BJ (cell line): ENCODE data around the gene WDR46. TPM values are rescaled to one million over a fixed set of nuclear protein-coding genes. Genes with fewer than 3 reads are reported as not detected.

Experiments used
- CTCF ChIA-PET: fragments of 350-600 bp; formaldehyde crosslinking; extraction: SDS; loops from one replicate; lab custom pipeline; 2021; ENCODE audit warnings: antibody characterized with exemption, inconsistent platforms; lab: Yijun Ruan, JAX
- POLR2A ChIA-PET: fragments of 300-600 bp; sonication (Branson Sonifier 250); formaldehyde crosslinking; extraction: SDS; loops from one replicate; lab custom pipeline; 2021; ENCODE audit warnings: antibody characterized with exemption; lab: Charles Lee
- DNase-seq: peaks from one replicate; pipeline ENCODE4 v3.0.0-alpha.2; 2011; ENCODE audit warnings: low read depth
- H3K27me3 ChIP-seq: 2 replicates; pipeline ENCODE4 v1.6.0; 2011; ENCODE audit warnings: low read length; ENCODE audit not compliant: control insufficient read depth, insufficient read depth
- H3K36me3 ChIP-seq: 2 replicates; pipeline ENCODE4 v1.5.1; 2011; ENCODE audit warnings: low read length; ENCODE audit not compliant: control insufficient read depth, insufficient read depth
- H3K4me3 ChIP-seq: 2 replicates; pipeline ENCODE4 v1.5.1; 2011; ENCODE audit warnings: low read depth, mild to moderate bottlenecking, control low read depth, low read length
- CTCF ChIP-seq: IDR thresholded peaks from 2 replicates; pipeline ENCODE4 v1.5.1; 2011; ENCODE audit warnings: low read depth, mild to moderate bottlenecking, control low read depth, inconsistent platforms, low read length, moderate library complexity; ENCODE audit not compliant: insufficient read depth
- polyA plus RNA-seq: library from polyadenylated mRNA; depleted of rRNA; stranded (reverse); fragments of >200 nt; gene quantifications from 2 replicates; pipeline ENCODE4 v1.2.3, GENCODE V29; 2011

WDR46 gene
- polyA plus RNA-seq, 1 experiment = 78.9 TPM

GRCh38 chr6:33294086-33294823 lies 5.2 kb upstream of the WDR46 start:
- H3K27me3 ChIP-seq = no peaks in the 10 kb centered on the region
- H3K36me3 ChIP-seq = peaks cover 15% of the 10 kb centered on the region
- ChIA-PET CTCF (interaction anchor here (0.9 kb wide), 1 partner anchor 51 kb away, joined by 3 read pairs; no protein-coding TSS in a partner anchor), POLR2A (no interaction called here)
- no peak overlapping the region for H3K4me3 ChIP-seq
- no peak for TF ChIP-seq CTCF
- no peak for DNase-seq

- no peak for DNase-seq
- TF ChIP-seq CTCF = no peak
- CTCF ChIA-PET = no interaction called here
- Histone ChIP-seq H3K4me3 (no peak overlapping the region), H3K36me3 (peaks cover 15% of the 10 kb centered on the region), H3K27me3 (no peaks in the 10 kb centered on the region)
- POLR2A ChIA-PET = no interaction called here
Measured at GRCh38 chr6:33292996-33293682, 4.1 kb upstream of the WDR46 start.

GRCh38 chr6:33290459-33290858 lies 1.4 kb upstream of the WDR46 start:
- DNase-seq = no peak
- ChIA-PET POLR2A (no interaction called here), CTCF (interaction anchor here (0.6 to 4.0 kb wide), 3 partner anchors 8 to 13 kb away, joined by 3 to 21 read pairs (median 3); partner anchors contain the start of genes B3GALT4 and RGL2)
- peaks cover 25% of the 10 kb centered on the region for H3K36me3 ChIP-seq
- no peaks in the 10 kb centered on the region for H3K27me3 ChIP-seq
- TF ChIP-seq CTCF = no peak
- peak overlapping the region; percentile 64 for H3K4me3 ChIP-seq

- peaks cover 23% of the 10 kb centered on the region for H3K36me3 ChIP-seq
- DNase-seq = no peak
Measured at GRCh38 chr6:33289784-33290315, 811 bp upstream of the WDR46 start.

More at GRCh38 chr6:33289784-33290315, 811 bp upstream of the WDR46 start:
- TF ChIP-seq CTCF = no peak
- H3K27me3 ChIP-seq = no peaks in the 10 kb centered on the region
- ChIA-PET CTCF (interaction anchor here (0.6 to 4.0 kb wide), 4 partner anchors 9 to 125 kb away, joined by 3 to 21 read pairs (median 4); partner anchors contain the start of genes B3GALT4 and RGL2), POLR2A (interaction anchor here (0.8 kb wide), 2 partner anchors 18 to 40 kb away, joined by 5 to 9 read pairs; partner anchors contain the start of genes RPS18 and VPS52)
- H3K4me3 ChIP-seq = peak overlapping the region; percentile 64
